Thyroid gland (tissue), 4 donors: ENCODE results near the gene FAR2. TPM values are rescaled to one million over a fixed set of nuclear protein-coding genes. Genes with fewer than 3 reads are reported as not detected.

ENCODE experiments used
- DNase-seq, 2 donors: peaks; one replicate each; pipeline ENCODE4 v3.0.0-alpha.2; 2019
- H3K27ac ChIP-seq, 3 donors: fragments of 200-600 bp; sonication (generic); 1 replicate in 2 of 3; 2 replicates in 1 of 3; pipeline ENCODE4 v1.5.1; 2016 to 2019; ENCODE audit warnings: mild to moderate bottlenecking in 1 of 3, moderate library complexity in 1 of 3
- H3K27me3 ChIP-seq: fragments of 200-600 bp; sonication (generic); one replicate; pipeline ENCODE4 v1.5.1; 2019
- H3K36me3 ChIP-seq, 2 donors: fragments of 200-600 bp; sonication (generic); one replicate each; pipeline ENCODE4 v1.5.1; 2016 to 2019
- H3K4me1 ChIP-seq, 2 donors: fragments of 200-600 bp; sonication (generic); one replicate each; pipeline ENCODE4 v1.5.1; 2017 to 2019
- H3K4me3 ChIP-seq, 3 donors: fragments of 200-600 bp; sonication (generic); replicated peaks in 1 of 3; 1 replicate in 2 of 3; 2 replicates in 1 of 3; pipeline ENCODE4 v1.5.1; 2016; ENCODE audit warnings: mild to moderate bottlenecking in 1 of 3
- H3K9me3 ChIP-seq: fragments of 200-600 bp; sonication (generic); one replicate; pipeline ENCODE4 v1.5.1; 2017
- POLR2A ChIP-seq, 2 donors: fragments of 450-650 bp; IDR thresholded peaks; one replicate each; pipeline ENCODE4 v1.6.1; 2017; ENCODE audit warnings: antibody characterized with exemption in 2 of 2, mild to moderate bottlenecking in 2 of 2, moderate library complexity in 1 of 2
- WGBS, 2 donors: methylation state at CpG; one replicate each; pipeline ENCODE4 v1.1.5; 2017; 5-methylcytosine and 5-hydroxymethylcytosine counted together
- intact Hi-C: fragments of 100-400 bp; cut with DNase I; formaldehyde crosslinking; loops from one replicate; pipeline ENCODE4 v1.15.1; 2023
- total RNA-seq, 4 donors: library from RNA; depleted of rRNA; stranded (reverse); fragments of >200 nt; gene quantifications; one replicate each; pipeline ENCODE4 v1.2.3, GENCODE V29; 2016
- TF ChIP-seq, protein P1 (sequence below), 6 experiments: fragments of 200-600 bp in 3 of 6; fragments of 450-650 bp in 3 of 6; sonication (generic) in 3 of 6; IDR thresholded peaks; one replicate each; pipeline ENCODE4 v1.5.1; 2016 to 2019; ENCODE audit warnings: antibody characterized with exemption in 6 of 6, mild to moderate bottlenecking in 2 of 6, inconsistent platforms in 1 of 6, moderate library complexity in 1 of 6

The FAR2 gene
- total RNA-seq, 4 donors from 2014 or later = 3.2 to 9.1 (median 4.3) TPM

DNA sequence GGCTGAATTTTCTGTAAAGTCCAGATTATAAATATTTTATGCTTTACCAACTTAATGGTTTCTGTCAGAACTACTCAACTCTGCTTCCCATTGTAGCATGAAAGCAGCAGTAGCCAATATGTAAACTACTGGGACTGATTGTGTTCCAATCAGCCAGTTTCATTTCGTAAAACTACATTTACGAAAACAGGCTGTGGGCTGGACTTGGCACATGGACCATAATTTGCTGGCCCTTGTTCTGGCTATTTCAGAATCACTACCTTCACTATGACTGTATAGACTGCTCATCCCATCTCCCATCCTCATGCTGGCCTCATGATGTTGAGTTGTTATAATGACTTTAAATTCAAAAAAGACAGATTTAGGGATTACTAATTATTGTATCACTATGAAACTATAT is 38.7 kb downstream of the FAR2 start:
- Histone ChIP-seq H3K4me3 (no peak overlapping the region), H3K9me3 (no peaks in the 10 kb centered on the region), H3K27ac (no peak overlapping the region), H3K36me3 (no peaks in the 10 kb centered on the region), H3K4me1 (no peaks in the 10 kb centered on the region), H3K27me3 (no peaks in the 10 kb centered on the region)
- 71 to 80% methylated on average over 2 of the region's 2 CpGs for WGBS, 2 donors
- DNase-seq = no peak
- TF ChIP-seq, protein P1, sequence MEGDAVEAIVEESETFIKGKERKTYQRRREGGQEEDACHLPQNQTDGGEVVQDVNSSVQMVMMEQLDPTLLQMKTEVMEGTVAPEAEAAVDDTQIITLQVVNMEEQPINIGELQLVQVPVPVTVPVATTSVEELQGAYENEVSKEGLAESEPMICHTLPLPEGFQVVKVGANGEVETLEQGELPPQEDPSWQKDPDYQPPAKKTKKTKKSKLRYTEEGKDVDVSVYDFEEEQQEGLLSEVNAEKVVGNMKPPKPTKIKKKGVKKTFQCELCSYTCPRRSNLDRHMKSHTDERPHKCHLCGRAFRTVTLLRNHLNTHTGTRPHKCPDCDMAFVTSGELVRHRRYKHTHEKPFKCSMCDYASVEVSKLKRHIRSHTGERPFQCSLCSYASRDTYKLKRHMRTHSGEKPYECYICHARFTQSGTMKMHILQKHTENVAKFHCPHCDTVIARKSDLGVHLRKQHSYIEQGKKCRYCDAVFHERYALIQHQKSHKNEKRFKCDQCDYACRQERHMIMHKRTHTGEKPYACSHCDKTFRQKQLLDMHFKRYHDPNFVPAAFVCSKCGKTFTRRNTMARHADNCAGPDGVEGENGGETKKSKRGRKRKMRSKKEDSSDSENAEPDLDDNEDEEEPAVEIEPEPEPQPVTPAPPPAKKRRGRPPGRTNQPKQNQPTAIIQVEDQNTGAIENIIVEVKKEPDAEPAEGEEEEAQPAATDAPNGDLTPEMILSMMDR (IDR thresholded peaks at IDR 0.05) = no peak
- TF ChIP-seq POLR2A (IDR thresholded peaks at IDR 0.05) = no peak
- intact Hi-C loops = no loop called here

DNA sequence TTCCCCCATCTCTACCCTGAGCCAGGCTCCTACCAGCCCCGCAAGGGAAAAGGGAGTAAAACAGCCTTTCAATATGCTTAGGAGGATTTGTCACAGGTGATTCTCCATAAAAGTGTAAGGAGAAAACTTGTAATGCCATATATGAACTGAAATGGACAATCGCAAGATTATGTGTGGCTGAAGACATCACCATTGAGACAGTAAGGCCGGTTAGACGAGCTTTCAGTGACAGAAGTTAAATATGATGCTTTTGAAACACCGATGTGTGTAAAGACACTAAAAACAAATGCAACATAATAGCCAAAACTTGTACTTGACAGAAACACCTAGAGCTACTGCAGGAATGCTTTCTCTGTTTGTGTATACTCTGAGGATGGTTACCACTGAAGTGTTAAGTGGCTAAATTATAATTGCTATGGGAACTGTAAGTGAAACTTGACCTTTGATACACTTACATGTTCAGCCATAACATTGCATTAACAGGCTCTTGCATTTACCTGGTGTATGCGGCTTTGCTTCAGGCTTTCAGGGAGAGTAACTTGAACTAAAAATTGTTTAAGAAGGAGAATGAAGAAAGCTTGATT is 42.3 kb downstream of the FAR2 start:
- H3K9me3 ChIP-seq = no peaks in the 10 kb centered on the region
- intact Hi-C loops = no loop called here
- no peaks in the 10 kb centered on the region for H3K27me3 ChIP-seq
- no peaks in the 10 kb centered on the region for H3K36me3 ChIP-seq
- H3K27ac ChIP-seq = no peak overlapping the region
- TF ChIP-seq POLR2A (IDR thresholded peaks at IDR 0.05) = no peak
- TF ChIP-seq, protein P1 (IDR thresholded peaks at IDR 0.05) = no peak
- H3K4me1 ChIP-seq = no peaks in the 10 kb centered on the region
- no peak overlapping the region for H3K4me3 ChIP-seq
- DNase-seq = no peak
- 78 to 80% methylated on average over 6 of the region's 6 CpGs for WGBS, 2 donors

DNA sequence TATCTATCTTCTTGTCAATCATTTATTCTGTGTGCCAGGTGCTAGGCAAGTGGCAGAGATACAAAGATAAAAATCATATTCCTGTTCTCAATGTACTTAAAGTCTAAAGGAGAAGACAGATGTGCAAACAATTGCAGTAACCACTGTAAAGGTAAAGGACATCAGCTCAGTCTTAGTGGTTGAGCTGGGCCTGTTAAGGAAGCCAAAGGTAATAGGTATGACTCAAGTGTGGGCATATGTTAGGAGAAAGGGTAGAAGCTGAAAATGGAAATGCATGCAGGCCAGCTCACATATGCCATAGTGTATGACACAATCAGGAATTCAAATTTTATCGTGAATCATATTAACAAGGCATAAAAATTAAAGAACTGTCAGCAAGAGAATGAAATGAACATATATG is 49.8 kb downstream of the FAR2 start:
- intact Hi-C loops = no loop called here
- 95 to 97% methylated on average over 1 of the region's 1 CpG for WGBS, 2 donors

DNA sequence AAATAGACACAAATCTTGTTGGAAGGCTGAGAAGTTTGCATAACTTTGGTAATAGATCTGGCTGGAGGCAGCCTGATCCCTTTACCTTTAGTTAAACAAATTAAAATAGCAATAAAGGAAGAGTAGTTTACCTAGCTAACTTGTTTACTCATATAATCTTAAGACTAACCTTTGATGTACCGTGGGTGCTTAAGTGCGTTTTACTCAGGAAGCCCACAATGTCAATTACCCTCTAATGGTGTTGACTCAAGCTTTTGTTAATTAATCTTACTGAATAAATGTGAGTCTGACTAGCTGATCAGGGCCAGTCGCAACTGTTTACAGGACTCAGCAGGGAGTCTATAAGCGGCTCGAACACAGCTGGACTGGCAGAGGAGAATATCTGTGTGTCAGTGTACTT is 51.5 kb downstream of the FAR2 start:
- Histone ChIP-seq H3K27ac (no peak overlapping the region), H3K27me3 (no peaks in the 10 kb centered on the region), H3K4me3 (no peak overlapping the region), H3K36me3 (no peaks in the 10 kb centered on the region), H3K4me1 (no peaks in the 10 kb centered on the region), H3K9me3 (no peaks in the 10 kb centered on the region)
- no peak for DNase-seq
- TF ChIP-seq, protein P1 (IDR thresholded peaks at IDR 0.05) = no peak
- TF ChIP-seq POLR2A (IDR thresholded peaks at IDR 0.05) = no peak
- intact Hi-C loops = no loop called here
- WGBS, 2 donors = 26 to 30% methylated on average over 5 of the region's 5 CpGs

More for the DNA sequence above, 49.8 kb downstream of the FAR2 start:
- Histone ChIP-seq H3K27me3 (no peaks in the 10 kb centered on the region), H3K4me3 (no peak overlapping the region), H3K27ac (no peak overlapping the region), H3K4me1 (no peaks in the 10 kb centered on the region), H3K36me3 (no peaks in the 10 kb centered on the region), H3K9me3 (no peaks in the 10 kb centered on the region)
- DNase-seq = no peak
- TF ChIP-seq, protein P1 (IDR thresholded peaks at IDR 0.05) = no peak
- no peak for TF ChIP-seq POLR2A (IDR thresholded peaks at IDR 0.05)

DNA sequence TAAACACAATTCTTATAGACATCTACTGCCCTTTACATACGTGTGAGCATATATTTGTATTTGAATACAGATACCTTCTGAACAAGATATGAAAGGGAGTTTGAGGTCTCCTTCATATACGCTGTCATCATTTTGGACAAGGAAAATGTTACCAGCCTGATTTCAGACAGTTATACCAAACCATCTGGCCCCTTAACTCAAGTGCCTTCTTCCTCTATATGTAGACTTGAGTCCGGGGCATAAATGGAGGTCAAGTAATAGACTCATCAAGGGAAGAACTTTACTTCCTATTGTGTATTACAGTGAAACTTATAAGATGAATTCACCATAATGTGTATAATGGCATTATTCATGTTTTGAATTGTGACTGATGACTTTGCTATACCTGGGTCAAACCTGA is 52.2 kb downstream of the FAR2 start:
- intact Hi-C loops = no loop called here
- 73 to 74% methylated on average over 3 of the region's 3 CpGs for WGBS, 2 donors
- TF ChIP-seq, protein P1 (IDR thresholded peaks at IDR 0.05) = no peak
- no peak for TF ChIP-seq POLR2A (IDR thresholded peaks at IDR 0.05)

More for the DNA sequence above, 52.2 kb downstream of the FAR2 start:
- no peak for DNase-seq
- Histone ChIP-seq H3K36me3 (no peaks in the 10 kb centered on the region), H3K27me3 (no peaks in the 10 kb centered on the region), H3K4me3 (no peak overlapping the region), H3K27ac (no peak overlapping the region), H3K4me1 (no peaks in the 10 kb centered on the region), H3K9me3 (no peaks in the 10 kb centered on the region)
